Stimulated activated CD8-positive, alpha-beta memory T cell treated with anti-CD3 and anti-CD28 coated beads, Interleukin-7, amount 100 ng/mL, for 24 hours (primary cell): Measurements from ENCODE around the gene MSMB.
"Not testable (repeated sequence)": the region's sequence is repeated elsewhere in the genome, so short reads cannot be mapped to it uniquely, and the experiment has no call there.

Experiments used
- DNase-seq: peaks from one replicate; pipeline ENCODE4 v3.0.0-alpha.2; 2020; ENCODE audit warnings: low read depth

Gene MSMB

DNA sequence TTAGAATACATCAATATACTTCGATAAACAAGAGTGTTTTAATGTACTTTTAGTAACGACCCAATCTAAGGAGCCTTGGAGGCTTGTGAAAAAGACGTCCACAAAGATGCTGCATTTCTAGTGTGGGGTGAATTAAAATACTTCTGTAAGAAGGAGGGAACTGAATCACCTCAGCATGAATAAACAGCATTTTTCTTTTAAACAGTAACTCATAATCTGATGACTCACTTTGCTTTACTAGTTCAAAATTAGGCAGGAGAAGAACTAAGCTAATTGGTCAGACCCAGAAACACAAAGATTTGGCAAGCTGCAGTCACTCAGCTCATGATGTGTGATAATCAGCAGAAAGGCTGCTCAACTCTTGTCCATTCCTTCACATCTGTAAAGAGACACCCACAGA, 39.9 kb downstream of the MSMB start:
- no peak for DNase-seq

DNA sequence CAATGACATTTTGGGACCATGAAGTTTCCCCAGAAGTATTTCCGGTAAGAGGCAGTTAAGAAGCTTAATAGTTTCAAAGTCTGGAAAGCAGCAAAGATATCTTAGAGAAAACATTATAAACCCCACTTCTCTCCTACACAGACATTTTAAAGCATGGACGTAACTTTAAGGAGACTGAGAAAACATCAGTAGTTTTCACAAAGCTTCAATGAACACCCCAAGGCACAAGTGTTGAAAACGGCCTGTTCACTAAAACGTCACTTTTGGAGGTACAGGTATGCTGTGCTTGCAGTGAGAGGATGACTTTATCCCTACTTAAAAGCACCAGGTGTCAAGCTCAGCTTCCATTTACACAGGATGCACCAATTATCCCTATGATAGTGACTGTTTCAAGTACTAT, 40.7 kb downstream of the MSMB start:
- no peak for DNase-seq

DNA sequence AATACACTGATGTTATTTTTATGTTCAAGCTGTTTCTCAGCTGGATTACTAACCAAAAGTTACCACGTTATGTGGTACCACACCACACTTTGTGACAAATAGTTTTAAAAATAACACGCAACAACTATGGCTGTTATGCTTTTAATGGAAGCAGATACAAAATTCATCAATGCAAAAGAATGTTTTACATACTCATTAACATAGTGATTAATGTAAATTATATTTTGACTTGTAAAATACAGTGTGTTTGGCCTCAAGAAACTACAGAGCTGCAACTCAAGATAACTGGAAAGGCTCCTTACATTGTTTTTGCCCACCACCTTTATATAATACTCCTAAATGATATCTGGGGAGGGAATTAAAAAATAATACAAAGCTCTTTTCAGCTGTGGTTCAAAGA, 41.1 kb downstream of the MSMB start:
- DNase-seq, result no peak

DNA sequence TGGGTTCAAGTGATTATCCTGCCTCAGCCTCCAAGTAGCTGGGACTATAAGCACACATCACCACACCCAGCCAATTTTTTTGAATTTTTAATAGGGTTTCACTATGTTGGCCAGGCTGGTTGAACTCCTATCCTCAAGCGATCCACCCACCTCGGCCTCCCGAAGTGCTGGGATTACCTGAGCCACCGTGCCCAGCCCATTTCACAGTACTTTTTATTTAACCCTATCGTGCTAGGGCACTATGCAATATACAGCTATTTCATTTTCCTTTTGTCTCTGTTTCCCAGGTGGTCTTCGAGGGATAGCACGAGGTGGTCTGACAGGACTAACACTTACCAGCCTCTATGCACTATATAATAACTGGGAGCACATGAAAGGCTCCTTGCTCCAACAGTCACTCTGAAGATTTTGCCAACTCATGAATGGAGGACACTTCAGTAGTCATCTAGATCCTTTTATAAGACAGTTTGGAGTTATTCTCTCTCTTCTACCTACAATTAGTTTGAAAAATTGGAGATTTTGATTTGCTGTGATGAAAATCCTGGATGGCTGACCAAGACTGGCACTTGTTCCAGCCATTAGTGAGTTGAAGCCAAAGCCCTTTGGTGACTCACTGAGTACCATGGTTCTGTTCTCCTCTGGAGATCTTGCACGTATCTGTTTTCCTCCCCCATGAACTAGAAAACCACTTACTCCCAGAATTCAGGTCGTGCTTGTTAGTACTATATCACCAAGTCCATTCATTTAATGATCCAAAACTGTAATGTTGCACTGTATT, 43.0 kb downstream of the MSMB start:
- DNase-seq, result no peak

DNA sequence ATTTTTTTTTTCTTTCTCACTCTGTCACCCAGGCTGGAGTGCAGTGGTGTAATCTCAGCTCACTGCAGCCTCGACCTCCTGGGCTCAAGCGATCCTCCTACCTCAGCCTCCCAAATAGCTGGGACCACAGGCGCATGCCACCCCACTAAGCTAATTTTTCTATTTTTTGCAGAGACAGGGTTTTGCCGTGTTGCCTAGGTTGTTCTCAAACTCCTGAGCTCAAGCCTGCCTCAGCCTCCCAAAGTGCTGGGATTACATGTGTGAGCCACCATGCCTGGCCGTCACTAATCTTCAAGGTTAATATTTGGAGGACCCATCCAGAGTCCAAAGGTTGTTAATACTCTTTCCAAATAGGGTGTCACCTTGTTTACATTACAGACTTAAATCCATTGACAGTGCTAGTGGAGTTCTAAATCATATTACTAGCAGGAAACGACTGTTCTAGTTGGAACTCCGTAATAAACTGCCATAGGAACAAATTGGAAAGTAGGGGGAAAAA, 43.8 kb downstream of the MSMB start:
- not testable (repeated sequence) for DNase-seq

DNA sequence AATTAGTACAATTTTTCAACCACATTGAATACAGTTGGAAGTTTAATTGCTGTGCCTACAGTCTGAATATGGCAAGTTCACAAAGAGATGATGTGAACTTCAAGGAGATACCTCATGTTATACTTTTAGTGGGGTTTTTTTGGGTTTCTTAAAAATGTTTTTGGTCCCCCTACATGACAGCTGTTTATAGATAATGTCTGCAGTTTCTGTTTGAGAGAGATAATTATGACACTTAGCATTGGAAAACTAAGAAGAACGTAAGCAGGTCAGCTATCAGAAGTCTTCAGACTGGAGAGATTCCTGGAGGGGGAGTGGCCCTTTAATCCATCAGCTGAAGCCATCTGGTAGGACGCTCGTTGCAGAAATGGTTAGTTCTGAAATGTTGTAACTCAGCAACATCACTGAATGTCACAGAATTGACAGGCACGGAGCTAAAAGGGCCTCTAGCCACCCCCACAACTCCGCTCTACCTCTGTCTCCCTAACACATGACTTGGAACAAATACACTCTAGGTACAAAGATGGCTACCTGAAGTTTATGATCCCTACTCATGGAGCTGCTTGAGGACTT, 44.8 kb downstream of the MSMB start:
- DNase-seq, result no peak

DNA sequence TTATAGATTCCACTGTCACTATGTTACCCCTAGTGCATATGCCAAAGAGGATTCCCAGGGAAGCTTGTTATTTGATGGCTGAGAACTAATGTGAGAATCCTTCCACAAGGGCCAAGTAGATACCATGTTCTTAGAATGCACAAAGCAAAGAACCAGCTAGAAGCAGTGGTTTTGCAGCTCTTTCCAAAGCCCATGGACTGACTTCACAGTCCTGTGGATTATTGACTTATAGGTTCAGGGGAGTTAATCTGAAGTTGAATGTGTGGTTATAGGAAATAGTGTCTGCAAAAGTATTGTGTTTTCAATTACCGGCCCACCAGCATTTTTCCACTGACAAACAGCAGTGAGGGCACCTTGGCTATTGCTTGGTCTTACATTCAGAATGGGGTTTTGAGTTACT, 45.5 kb downstream of the MSMB start:
- DNase-seq, result no peak

DNA sequence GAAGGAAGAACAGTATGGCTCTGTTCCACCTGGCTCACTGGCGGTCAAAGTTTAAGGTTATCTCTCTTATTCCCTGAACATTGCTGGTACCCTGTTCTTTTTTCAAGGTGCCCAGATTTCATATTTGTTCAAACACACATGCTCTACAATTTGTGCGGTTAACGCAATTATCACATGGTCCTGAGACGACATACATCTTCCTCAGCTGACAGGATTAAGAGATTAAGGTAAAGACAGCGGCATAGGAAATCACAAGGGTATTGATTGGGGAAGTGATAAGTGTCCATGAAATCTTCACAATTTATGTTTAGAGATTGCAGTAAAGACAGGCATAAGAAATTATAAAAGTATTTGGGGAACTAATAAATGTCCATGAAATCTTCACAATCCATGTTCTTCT, 46.1 kb downstream of the MSMB start:
- not testable (repeated sequence) for DNase-seq

DNA sequence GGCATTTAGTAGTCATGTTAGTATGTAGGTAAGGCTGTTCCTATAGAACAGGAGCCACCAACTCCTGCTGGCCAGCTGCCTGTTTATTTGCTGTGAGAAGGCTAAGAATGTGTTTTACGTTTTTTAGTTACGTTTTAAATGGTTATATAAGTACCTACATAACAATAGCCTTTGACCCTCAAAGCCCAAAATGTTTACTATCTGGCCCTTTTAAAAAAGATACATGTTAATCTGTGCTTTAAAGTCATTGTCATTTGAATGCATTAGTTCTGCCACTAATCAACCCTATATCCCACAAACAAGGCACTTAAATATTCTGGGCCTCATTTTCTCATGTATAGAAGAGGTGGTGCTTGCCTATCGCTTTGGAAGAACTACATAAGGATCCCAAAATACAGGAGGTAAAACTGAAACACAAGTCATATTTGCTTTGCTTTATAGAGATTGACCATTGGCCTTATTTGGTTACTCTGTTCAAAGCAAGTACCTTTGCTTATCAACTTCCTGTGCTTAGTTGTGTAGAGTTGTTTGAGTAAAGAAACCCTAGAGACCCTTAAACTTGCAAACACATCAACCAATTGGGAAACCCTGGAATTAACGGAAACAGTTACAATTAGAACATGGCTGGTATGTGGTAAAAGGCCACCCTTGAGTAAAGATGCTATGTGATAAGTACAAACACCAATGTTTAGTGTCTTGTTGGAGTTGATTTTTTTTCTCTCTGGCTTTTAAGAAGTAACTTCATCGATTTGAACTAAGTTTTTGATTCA, 47.9 kb downstream of the MSMB start:
- DNase-seq, result no peak

DNA sequence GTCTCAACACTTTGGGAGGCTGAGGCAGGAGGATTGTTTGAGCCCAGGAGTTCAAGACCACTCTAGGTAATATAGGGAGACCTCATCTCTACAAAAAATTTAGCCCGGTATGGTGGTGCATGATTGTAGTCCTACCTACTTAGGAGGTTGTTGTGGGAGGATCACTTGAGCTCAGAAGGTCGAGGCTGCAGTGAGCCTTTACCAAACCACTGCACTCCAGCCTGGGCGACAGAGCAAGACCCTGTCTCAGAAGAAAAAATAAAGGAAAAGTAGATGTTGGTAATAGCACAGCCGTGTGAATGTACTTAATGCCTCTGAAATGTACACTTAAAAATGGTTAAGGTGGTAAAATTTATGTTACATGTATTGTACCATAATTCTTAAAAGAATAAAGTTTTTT, 48.5 kb downstream of the MSMB start:
- DNase-seq, result no peak

DNA sequence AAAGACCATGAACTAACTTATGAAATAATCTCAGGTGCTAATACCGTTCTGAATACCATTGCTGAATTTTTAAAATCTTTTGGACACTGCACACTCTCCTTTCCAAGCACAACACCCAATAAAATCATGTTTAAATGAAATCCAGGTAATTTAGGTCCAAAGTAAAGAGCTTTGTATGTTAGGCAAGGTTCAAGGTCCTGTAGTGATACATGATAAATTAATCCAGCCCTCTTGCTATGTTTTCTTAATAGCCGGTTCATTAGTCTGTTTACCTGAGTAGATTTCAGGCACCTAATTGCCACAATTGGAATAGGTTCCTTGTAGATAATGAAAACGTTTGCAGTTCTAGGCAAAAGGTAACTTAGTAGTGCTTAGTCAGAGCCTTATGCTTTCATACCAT, 60.5 kb downstream of the MSMB start:
- not testable (repeated sequence) for DNase-seq

DNA sequence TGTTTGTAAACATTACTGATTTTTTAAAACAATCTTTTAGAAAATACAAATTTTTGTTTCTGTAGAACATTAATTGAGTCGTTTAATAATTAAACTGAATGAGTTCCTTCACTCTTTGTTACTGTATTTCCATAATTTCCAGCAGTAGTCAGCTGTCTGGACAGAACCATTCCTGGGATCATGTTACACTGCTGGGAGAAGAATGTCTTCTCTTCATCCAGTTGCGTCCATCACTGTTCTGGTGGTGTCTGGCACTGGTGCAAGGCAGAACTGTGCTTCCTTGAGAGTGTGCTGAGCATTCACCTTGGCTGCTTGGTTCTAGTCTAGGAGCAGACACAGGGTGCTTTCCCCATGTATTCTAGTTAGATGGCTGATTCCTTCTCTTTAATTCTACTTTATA, 61.6 kb downstream of the MSMB start:
- DNase-seq, result not testable (repeated sequence)

DNA sequence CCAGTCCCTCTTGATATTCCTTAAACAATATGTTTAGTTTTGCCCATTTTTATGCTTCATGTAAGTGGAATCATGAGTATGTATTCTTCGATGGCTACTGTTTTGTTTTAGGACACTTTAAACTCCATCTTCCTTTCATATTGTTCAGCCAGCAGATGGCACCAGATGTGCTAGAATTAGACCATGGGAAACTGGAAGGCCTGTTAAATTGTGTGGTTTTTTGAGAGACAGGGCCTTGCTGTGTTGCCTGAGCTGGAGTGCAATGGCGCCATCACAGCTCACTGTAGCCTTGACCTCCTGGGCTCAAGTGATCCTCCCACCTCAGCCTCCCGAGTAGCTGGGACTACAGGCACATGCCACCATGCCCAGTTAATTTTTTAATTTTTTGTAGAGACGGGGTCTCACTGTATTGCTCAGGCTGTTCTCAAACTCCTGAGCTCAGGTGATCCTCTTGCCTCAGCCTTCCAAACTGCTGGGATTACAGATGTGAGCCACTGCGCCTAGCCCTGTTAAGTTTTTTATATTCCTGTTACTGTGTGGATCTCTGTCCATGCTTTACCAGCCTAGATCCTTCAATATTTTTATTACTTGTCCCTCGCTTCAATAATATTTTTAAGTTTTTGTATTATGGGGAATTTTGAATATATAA, 62.4 kb downstream of the MSMB start:
- not testable (repeated sequence) for DNase-seq
